Activated CD4-positive, alpha-beta T cell treated with anti-CD3 and anti-CD28 coated beads, Interleukin-2, amount 10 ng/mL, durations not matched to agents 7 days and 5 days (primary cell): ENCODE data around the gene HSPA6. TPM values are rescaled to one million over a fixed set of nuclear protein-coding genes. Genes with fewer than 3 reads are reported as not detected.
"Not testable (repeated sequence)": the region's sequence is repeated elsewhere in the genome, so short reads cannot be mapped to it uniquely, and the experiment has no call there.

ENCODE experiments used
- CTCF ChIA-PET: fragments of 350-600 bp; sonication (Branson Sonifier 250); formaldehyde crosslinking; loops from one replicate; lab custom pipeline; 2021; ENCODE audit warnings: antibody characterized with exemption; lab: Charles Lee
- POLR2A ChIA-PET: fragments of 350-600 bp; sonication (Branson Sonifier 250); formaldehyde crosslinking; loops from one replicate; lab custom pipeline; 2021; ENCODE audit warnings: antibody characterized with exemption; lab: Charles Lee
- DNase-seq: peaks from one replicate; pipeline ENCODE4 v3.0.0-alpha.2; 2020
- H3K27ac Mint-ChIP-seq: one replicate; pipeline ENCODE4 v1.8.0; 2021; ENCODE audit warnings: mild to moderate bottlenecking, moderate library complexity, mixed read lengths
- H3K27me3 Mint-ChIP-seq: one replicate; pipeline ENCODE4 v1.8.0; 2021; ENCODE audit warnings: mixed read lengths
- H3K36me3 Mint-ChIP-seq: one replicate; pipeline ENCODE4 v1.8.0; 2021; ENCODE audit warnings: low read depth, mixed read lengths
- H3K4me1 Mint-ChIP-seq: one replicate; pipeline ENCODE4 v1.8.0; 2021; ENCODE audit warnings: mixed read lengths
- H3K4me3 Mint-ChIP-seq: one replicate; pipeline ENCODE4 v1.8.0; 2021; ENCODE audit warnings: mild to moderate bottlenecking, moderate library complexity, mixed read lengths
- H3K9me3 Mint-ChIP-seq: one replicate; pipeline ENCODE4 v1.8.0; 2021; ENCODE audit warnings: mixed read lengths
- total RNA-seq, 2 experiments: library from RNA; stranded (reverse); gene quantifications; one replicate each; pipeline ENCODE4 v1.2.3, GENCODE V29; 2021

HSPA6 gene
- total RNA-seq, 2 experiments from 2014 or later = 0.07 TPM; not detected in 1

DNA sequence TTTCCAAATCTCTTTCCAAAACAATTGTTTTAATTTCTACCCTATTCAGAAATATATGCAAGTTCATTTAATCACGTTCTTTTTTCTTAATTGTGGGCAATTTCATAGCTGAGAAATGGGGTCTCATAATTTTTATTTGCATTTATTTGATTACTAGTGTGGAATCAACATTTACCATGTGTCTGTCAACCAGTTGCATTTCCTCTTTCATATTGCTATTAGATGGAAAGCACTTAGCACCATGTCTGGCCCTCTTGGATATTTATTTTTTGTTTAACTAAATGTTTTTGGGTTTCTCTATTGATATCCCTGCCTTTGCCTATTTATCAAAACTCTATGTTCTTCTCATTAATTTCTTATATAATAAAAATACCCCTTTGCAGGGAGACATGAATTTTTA is 39.2 kb downstream of the HSPA6 start:
- POLR2A ChIA-PET, H3K36me3 Mint-ChIP-seq, H3K9me3 Mint-ChIP-seq, H3K27ac Mint-ChIP-seq, CTCF ChIA-PET, DNase-seq, H3K4me3 Mint-ChIP-seq: not testable (repeated sequence)
- Mint-ChIP-seq H3K4me1 (peaks cover 12% of the 10 kb centered on the region), H3K27me3 (peaks cover 26% of the 10 kb centered on the region)

DNA sequence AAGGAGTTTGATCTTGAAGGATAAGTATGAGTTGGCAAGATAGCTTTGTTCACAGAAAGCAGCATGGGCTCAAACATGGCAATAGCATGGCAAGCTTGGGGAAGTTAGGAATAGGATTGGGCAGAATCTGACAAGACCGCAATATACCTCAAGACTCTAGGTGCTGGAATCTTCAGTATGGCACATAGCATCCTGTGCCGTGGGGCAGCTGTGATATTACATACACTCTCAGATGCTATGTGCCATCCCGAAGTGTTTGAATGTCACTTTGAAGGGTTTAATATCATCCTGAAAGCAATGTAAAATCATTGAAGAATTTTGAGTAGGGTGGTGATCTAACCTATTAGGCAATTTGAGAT is 42.2 kb downstream of the HSPA6 start:
- H3K27ac Mint-ChIP-seq, H3K4me1 Mint-ChIP-seq, H3K9me3 Mint-ChIP-seq, H3K4me3 Mint-ChIP-seq, CTCF ChIA-PET, DNase-seq, POLR2A ChIA-PET, H3K36me3 Mint-ChIP-seq: not testable (repeated sequence)
- peaks cover 24% of the 10 kb centered on the region for H3K27me3 Mint-ChIP-seq

DNA sequence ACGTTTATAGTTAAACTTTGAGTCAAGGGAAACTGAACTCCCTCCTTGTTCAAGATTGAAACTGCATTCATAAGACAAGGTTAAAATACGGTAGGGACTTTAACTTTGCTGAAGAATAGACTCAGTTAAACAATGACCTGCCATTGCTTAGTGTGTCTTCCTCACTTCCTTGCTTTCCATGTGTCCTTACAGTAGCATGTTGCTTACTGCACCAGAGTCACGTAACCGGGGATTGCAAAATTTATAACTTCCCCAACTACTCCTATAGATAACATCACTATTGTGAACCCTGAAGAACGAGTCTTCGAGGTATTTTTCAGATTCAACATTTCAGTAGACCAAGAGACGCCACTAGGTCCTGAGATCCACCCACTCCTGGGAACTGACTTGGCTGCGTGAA is 47.4 kb downstream of the HSPA6 start:
- H3K9me3 Mint-ChIP-seq, POLR2A ChIA-PET, H3K4me1 Mint-ChIP-seq, H3K4me3 Mint-ChIP-seq, H3K36me3 Mint-ChIP-seq, DNase-seq, H3K27me3 Mint-ChIP-seq, H3K27ac Mint-ChIP-seq: not testable (repeated sequence)
- CTCF ChIA-PET = interaction anchor here (1.0 kb wide), 1 partner anchor 167 kb away, joined by 5 read pairs; no protein-coding TSS in a partner anchor

Other genes starting within 250 kb of the HSPA6 start
- gene MPZ, start 214.6 kb upstream of the HSPA6 start, total RNA-seq = 1 to 10 TPM; 4.5 to 5.2 TPM
- 100 to 1,000 TPM; 159 to 169 TPM for gene SDHC, start 210.2 kb upstream of the HSPA6 start, total RNA-seq
- not detected for gene CFAP126, start 156.7 kb upstream of the HSPA6 start, total RNA-seq
- gene FCGR2A, start 19.1 kb upstream of the HSPA6 start, total RNA-seq = not detected
- gene FCGR3A, start 25.3 kb downstream of the HSPA6 start, total RNA-seq = not detected
- gene FCGR3B, start 106.6 kb downstream of the HSPA6 start, total RNA-seq = not detected
- not detected for gene FCGR2B, start 138.6 kb downstream of the HSPA6 start, total RNA-seq
- gene FCRLA, start 182.7 kb downstream of the HSPA6 start, total RNA-seq = not detected
- gene FCRLB, start 197.0 kb downstream of the HSPA6 start, total RNA-seq = under 1 TPM; 0.23 to 0.25 TPM
- 10 to 100 TPM; 21.6 TPM for gene DUSP12, start 225.2 kb downstream of the HSPA6 start, total RNA-seq
- 10 to 100 TPM; 22.9 to 28.0 TPM for gene ATF6, start 241.8 kb downstream of the HSPA6 start, total RNA-seq